GM12801 (cell line): ENCODE data around the gene HOOK1.

ENCODE experiments used
- TF ChIP-seq, protein P1 (sequence below): IDR thresholded peaks from one replicate; pipeline ENCODE4 v1.5.1; 2011; ENCODE audit warnings: control low read depth; ENCODE audit not compliant: insufficient read length; ENCODE audit errors: extremely low read depth

Gene HOOK1

DNA sequence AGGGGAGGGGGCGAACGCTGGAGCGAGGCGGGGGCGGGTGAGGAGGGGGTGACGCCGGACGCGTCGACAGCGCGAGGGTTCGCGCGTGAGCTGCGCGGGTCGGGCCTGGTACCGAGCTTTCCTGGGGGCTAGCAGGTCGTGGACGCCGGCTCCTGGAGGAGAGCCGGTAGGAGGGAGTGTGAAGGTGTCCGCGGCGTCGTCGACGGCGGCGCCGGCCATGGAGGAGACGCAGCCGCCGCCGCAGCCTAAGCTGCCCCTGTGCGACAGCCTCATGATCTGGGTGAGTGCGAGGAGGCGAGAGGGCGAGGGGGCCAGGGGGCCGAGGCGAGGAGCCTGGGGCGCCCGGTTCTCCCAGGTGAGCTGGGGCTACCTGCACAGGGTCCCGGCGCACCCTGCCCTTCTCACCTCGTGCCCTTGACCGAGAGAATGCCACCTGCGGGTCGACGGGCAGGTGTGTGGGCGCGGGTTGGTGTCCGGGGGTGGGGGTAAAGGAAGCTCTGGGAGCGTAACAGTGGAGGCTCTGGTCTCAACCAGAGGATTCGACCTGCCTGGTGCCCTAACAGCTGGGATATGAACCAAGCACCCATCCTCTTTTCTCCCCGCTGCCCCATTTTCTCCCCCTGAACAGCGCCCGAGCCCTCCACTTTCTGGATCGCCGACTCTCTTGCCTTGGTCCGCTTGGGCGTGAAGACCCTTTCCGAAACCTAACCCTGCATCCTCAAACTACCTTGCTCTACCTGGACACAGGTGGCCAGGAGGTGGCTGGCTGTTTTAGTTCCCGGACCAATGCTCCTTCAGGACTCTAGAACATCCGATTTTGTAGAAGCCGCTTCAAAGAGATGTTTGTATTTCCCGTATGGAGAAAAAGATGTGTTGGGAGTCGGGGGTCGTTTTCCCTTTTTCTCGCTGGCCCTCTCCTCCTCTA lies at the start of gene HOOK1:
Gene HOOK1, plus strand, starts transcription at position 49 of the 925 bp plus-strand sequence. Its CDS starts 169 bp downstream, at position 218.
- TF ChIP-seq, protein P1, sequence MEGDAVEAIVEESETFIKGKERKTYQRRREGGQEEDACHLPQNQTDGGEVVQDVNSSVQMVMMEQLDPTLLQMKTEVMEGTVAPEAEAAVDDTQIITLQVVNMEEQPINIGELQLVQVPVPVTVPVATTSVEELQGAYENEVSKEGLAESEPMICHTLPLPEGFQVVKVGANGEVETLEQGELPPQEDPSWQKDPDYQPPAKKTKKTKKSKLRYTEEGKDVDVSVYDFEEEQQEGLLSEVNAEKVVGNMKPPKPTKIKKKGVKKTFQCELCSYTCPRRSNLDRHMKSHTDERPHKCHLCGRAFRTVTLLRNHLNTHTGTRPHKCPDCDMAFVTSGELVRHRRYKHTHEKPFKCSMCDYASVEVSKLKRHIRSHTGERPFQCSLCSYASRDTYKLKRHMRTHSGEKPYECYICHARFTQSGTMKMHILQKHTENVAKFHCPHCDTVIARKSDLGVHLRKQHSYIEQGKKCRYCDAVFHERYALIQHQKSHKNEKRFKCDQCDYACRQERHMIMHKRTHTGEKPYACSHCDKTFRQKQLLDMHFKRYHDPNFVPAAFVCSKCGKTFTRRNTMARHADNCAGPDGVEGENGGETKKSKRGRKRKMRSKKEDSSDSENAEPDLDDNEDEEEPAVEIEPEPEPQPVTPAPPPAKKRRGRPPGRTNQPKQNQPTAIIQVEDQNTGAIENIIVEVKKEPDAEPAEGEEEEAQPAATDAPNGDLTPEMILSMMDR, result no peak

DNA sequence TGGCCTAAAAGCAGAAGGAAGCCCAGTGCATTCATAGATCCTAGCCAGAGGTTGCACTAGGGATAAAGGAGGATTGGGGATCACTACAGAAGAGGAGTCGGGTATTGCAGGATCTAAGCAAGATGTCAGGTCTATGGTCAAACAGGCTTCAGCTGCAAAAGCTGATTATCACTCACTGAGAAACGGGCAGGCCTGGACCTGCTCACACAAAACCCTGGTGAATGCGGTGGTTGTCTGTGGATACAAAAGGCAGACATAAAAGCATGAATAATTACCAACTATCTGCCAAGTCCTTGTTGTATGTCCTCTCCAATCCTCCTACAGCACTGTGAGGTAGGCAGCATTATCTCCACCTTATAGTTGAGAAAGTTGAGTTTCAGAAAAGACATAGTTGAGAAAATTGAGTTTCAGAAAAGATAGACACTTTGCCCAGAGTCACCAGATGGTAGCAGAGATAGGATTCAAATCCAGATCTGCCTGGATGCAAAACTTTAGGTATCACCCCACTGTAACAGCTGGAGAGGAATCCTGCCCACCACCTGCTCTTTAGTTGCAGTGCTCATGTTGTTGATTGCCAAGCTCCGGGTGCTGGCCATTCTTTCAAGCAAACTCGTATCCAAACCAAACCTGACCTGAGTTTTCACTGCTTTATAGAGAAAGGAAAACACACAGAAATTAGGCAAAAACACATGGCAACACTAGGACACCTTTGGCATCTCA lies 49.6 kb upstream of the HOOK1 start:
- TF ChIP-seq, protein P1, result no peak

GRCh38 chr1:59766227-59766855 lies 48.4 kb upstream of the HOOK1 start:
- TF ChIP-seq, protein P1, result no peak

DNA sequence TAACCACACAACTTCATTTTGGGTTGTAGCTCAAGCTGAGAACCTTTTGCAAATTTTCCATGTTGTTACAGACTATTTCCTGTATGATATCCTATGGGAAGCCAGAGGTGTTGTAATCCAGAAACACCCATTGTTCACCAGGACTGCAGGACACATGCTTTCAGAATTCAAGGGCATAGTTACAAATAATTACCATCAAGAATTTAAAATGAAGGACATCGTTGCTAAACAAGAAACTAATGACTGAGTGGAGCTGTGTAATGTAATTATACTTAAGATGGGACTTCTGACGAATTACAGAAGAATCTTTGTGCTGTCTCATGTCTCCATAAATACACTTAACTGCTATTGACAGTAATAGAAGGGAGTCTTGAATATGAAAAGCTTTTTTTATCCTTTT lies 47.6 kb upstream of the HOOK1 start:
- TF ChIP-seq, protein P1, result no peak

GRCh38 chr1:59768792-59769735 lies 45.7 kb upstream of the HOOK1 start:
- TF ChIP-seq, protein P1, result no peak

GRCh38 chr1:59769736-59770095 lies 45.0 kb upstream of the HOOK1 start:
- TF ChIP-seq, protein P1, result no peak
